ENCODE data around the gene SEMA5A.

DNA sequence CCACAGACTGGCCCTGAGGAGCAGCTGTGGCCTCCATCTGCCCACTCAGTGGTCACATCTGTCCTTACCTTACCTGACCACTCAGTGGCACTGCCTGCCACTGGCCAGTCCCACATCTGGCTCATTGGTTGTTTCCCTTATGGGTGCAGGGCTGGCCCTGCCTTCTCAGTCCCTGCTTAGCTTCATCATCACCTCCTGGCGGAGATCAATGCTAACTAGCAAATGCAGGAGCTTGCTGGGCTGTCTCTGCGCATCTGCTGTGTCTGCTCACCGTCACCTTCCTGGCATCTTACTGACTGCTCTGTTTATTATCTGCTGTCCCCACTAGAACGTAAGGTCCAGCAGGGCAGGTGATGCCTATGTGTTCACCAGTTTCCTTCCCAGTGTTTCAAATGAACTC is 356.9 kb downstream of the SEMA5A start:
- TF ChIP-seq, protein P1, sequence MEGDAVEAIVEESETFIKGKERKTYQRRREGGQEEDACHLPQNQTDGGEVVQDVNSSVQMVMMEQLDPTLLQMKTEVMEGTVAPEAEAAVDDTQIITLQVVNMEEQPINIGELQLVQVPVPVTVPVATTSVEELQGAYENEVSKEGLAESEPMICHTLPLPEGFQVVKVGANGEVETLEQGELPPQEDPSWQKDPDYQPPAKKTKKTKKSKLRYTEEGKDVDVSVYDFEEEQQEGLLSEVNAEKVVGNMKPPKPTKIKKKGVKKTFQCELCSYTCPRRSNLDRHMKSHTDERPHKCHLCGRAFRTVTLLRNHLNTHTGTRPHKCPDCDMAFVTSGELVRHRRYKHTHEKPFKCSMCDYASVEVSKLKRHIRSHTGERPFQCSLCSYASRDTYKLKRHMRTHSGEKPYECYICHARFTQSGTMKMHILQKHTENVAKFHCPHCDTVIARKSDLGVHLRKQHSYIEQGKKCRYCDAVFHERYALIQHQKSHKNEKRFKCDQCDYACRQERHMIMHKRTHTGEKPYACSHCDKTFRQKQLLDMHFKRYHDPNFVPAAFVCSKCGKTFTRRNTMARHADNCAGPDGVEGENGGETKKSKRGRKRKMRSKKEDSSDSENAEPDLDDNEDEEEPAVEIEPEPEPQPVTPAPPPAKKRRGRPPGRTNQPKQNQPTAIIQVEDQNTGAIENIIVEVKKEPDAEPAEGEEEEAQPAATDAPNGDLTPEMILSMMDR (IDR thresholded peaks at IDR 0.05) = no peak
- TF ChIP-seq EZH2 (IDR thresholded peaks at IDR 0.05; ENCODE audit: borderline replicate concordance, insufficient read depth, low read depth, low read length, poor library complexity, severe bottlenecking) = no peak

All from B cell (primary cell).